Lung (tissue), 12 donors: ENCODE data around the gene ZNF302. TPM values are rescaled to one million over a fixed set of nuclear protein-coding genes. Genes with fewer than 3 reads are reported as not detected.

ENCODE experiments used
- ATAC-seq: fragments of 200-7000 bp; cut with Tn5 transposase; one replicate; pipeline ENCODE4 v1.9.1; 2020; ENCODE audit warnings: moderate number of reproducible peaks; ENCODE audit not compliant: insufficient read depth, low FRiP score
- DNase-seq, 3 donors: peaks; one replicate each; pipeline ENCODE4 v3.0.0-alpha.2; 2013 to 2017
- H3K27ac ChIP-seq, 2 donors: one replicate each; pipeline ENCODE4 v1.5.1; 2013; ENCODE audit warnings: mild to moderate bottlenecking in 2 of 2, moderate library complexity in 2 of 2, control low read depth in 1 of 2, inconsistent platforms in 1 of 2, low read depth in 1 of 2, low read length in 1 of 2
- H3K27me3 ChIP-seq, 3 donors: one replicate each; pipeline ENCODE4 v1.5.1; 2013; ENCODE audit warnings: low read length in 2 of 3; ENCODE audit not compliant: control insufficient read depth in 3 of 3, insufficient read depth in 3 of 3
- H3K36me3 ChIP-seq, 4 donors: one replicate each; pipeline ENCODE4 v1.5.1; 2013; ENCODE audit warnings: low read length in 4 of 4, mild to moderate bottlenecking in 1 of 4, moderate library complexity in 1 of 4; ENCODE audit not compliant: control insufficient read depth in 4 of 4, insufficient read depth in 4 of 4
- H3K4me1 ChIP-seq, 5 donors: one replicate each; pipeline ENCODE4 v1.5.1; 2013; ENCODE audit warnings: low read length in 5 of 5, mild to moderate bottlenecking in 2 of 5, moderate library complexity in 1 of 5; ENCODE audit not compliant: control insufficient read depth in 5 of 5, insufficient read depth in 5 of 5
- H3K4me3 ChIP-seq: one replicate; pipeline ENCODE4 v1.5.1; 2013; ENCODE audit warnings: mild to moderate bottlenecking, control low read depth, moderate library complexity
- H3K9ac ChIP-seq, 2 donors: one replicate each; pipeline ENCODE4 v1.5.1; 2013; ENCODE audit warnings: low read length in 2 of 2, control low read depth in 1 of 2; ENCODE audit not compliant: insufficient read depth in 1 of 2
- H3K9me3 ChIP-seq, 4 donors: one replicate each; pipeline ENCODE4 v1.5.1; 2013; ENCODE audit warnings: low read length in 3 of 4, mild to moderate bottlenecking in 1 of 4, moderate library complexity in 1 of 4; ENCODE audit not compliant: control insufficient read depth in 4 of 4, insufficient read depth in 3 of 4
- WGBS, 2 donors: extraction: QIAGEN DNeasy Blood & Tissue Kit; methylation state at CpG; one replicate each; pipeline ENCODE4 v1.1.7; 2013; 5-methylcytosine and 5-hydroxymethylcytosine counted together
- polyA plus RNA-seq, 2 donors: library from polyadenylated mRNA; stranded (reverse); fragments of 200-250 nt; gene quantifications; one replicate each; pipeline ENCODE4 v1.2.1, GENCODE V29; 2013
- total RNA-seq, 2 donors: library from RNA; depleted of rRNA in 1 of 2; stranded (reverse); fragments of >200 nt in 1 of 2; gene quantifications; one replicate each; pipeline ENCODE4 v1.2.1, GENCODE V29; 2014 to 2021
- TF ChIP-seq, protein P1 (sequence below): IDR thresholded peaks from 2 replicates; pipeline ENCODE4 v1.5.1; 2012; ENCODE audit warnings: mild to moderate bottlenecking; ENCODE audit errors: control extremely low read depth, extremely low read depth
- donor health status: control.
- donor health status: control.
- donor health status: Bipolar disorder and iron deficiency.
- donor health status: healthy.
- donor health status: DM: yes; HTN: yes; CAD: no.

Gene ZNF302
- total and polyA plus RNA-seq, 4 donors = 10.5 to 50.4 (median 21.9) TPM

DNA sequence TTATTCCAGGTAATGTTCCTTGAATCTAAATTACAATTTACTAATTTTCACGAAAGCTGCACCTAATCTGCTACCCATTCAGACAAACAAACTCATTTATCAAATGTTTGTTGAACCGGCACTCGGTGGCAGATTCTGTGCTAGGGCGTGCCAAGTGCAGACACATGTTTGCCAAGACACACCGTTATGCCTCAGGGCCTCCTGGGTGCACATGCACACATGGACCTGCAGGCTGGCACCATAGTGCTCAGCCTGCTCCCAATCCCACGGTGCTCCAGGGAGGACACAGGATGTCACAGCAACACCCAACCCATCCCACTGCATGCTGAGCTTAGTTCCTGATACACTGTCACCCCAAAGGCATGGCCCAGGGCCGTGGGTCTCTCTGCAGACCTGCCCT, 8.2 kb upstream of the ZNF302 start:
- no peak overlapping the region for H3K27ac ChIP-seq
- peaks cover 0 to 8% (median 0%) of the 10 kb centered on the region in 5 donors for H3K4me1 ChIP-seq
- DNase-seq = no peak
- no peak overlapping the region for H3K4me3 ChIP-seq
- peaks cover 0 to 1% (median 0%) of the 10 kb centered on the region in 4 donors for H3K9me3 ChIP-seq
- no peaks in the 10 kb centered on the region for H3K27me3 ChIP-seq
- ATAC-seq = no peak
- H3K9ac ChIP-seq = no peak overlapping the region
- WGBS, 2 donors = 68 to 81% methylated on average over 7 of the region's 7 CpGs
- TF ChIP-seq, protein P1, sequence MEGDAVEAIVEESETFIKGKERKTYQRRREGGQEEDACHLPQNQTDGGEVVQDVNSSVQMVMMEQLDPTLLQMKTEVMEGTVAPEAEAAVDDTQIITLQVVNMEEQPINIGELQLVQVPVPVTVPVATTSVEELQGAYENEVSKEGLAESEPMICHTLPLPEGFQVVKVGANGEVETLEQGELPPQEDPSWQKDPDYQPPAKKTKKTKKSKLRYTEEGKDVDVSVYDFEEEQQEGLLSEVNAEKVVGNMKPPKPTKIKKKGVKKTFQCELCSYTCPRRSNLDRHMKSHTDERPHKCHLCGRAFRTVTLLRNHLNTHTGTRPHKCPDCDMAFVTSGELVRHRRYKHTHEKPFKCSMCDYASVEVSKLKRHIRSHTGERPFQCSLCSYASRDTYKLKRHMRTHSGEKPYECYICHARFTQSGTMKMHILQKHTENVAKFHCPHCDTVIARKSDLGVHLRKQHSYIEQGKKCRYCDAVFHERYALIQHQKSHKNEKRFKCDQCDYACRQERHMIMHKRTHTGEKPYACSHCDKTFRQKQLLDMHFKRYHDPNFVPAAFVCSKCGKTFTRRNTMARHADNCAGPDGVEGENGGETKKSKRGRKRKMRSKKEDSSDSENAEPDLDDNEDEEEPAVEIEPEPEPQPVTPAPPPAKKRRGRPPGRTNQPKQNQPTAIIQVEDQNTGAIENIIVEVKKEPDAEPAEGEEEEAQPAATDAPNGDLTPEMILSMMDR = no peak
- no peaks in the 10 kb centered on the region for H3K36me3 ChIP-seq

GRCh38 chr19:34671972-34672371, 5.5 kb upstream of the ZNF302 start:
- Histone ChIP-seq H3K27ac (no peak overlapping the region), H3K4me1 (peaks cover 0 to 6% (median 4%) of the 10 kb centered on the region in 5 donors), H3K9ac (no peak overlapping the region), H3K36me3 (no peaks in the 10 kb centered on the region), H3K4me3 (no peak overlapping the region), H3K9me3 (no peaks in the 10 kb centered on the region), H3K27me3 (no peaks in the 10 kb centered on the region)
- TF ChIP-seq, protein P1 = no peak
- DNase-seq = no peak
- ATAC-seq = no peak
- 90 to 92% methylated on average over 3 of the region's 3 CpGs for WGBS, 2 donors

GRCh38 chr19:34673590-34673989, 3.9 kb upstream of the ZNF302 start:
- peaks cover 0 to under 1% (median 0%) of the 10 kb centered on the region in 4 donors for H3K9me3 ChIP-seq
- no peak overlapping the region for H3K9ac ChIP-seq
- H3K4me1 ChIP-seq = peaks cover 0 to 9% (median 7%) of the 10 kb centered on the region in 5 donors
- 74 to 84% methylated on average over 3 of the region's 3 CpGs for WGBS, 2 donors
- no peak overlapping the region for H3K27ac ChIP-seq
- ATAC-seq = no peak
- H3K27me3 ChIP-seq = no peaks in the 10 kb centered on the region
- DNase-seq = no peak
- no peak overlapping the region for H3K4me3 ChIP-seq
- peaks cover 0 to 2% (median under 1%) of the 10 kb centered on the region in 4 donors for H3K36me3 ChIP-seq
- TF ChIP-seq, protein P1 = no peak

DNA sequence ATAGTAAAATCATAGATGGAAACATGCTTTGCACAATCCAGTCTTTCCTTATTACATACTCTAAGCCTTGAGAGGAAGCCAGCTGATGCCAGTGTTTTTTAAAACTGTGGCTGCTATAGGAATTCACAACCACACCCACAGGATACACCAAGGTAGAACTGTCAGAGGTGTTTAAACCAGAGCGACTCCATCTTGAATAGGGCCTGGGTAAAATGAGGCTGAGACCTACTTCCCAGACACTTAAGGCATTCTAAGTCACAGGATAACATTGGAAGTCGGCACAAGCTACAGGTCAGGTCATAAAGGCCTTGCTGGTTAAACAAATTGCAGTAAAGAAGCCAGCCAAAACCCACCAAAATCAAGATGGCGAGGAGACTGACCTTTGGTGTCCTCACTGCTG, 2.2 kb upstream of the ZNF302 start:
- H3K36me3 ChIP-seq = peaks cover 0 to 18% (median 12%) of the 10 kb centered on the region in 4 donors
- H3K27me3 ChIP-seq = no peaks in the 10 kb centered on the region
- H3K9me3 ChIP-seq = peaks cover 0 to 6% (median 5%) of the 10 kb centered on the region in 4 donors
- DNase-seq (no peak), ATAC-seq (no peak)
- no peak overlapping the region for H3K9ac ChIP-seq
- H3K4me3 ChIP-seq = no peak overlapping the region
- 97 to 99% methylated on average over 3 of the region's 3 CpGs for WGBS, 2 donors
- H3K27ac ChIP-seq = no peak overlapping the region
- TF ChIP-seq, protein P1 = no peak
- peaks cover 0 to 15% (median 7%) of the 10 kb centered on the region in 5 donors for H3K4me1 ChIP-seq
